ENCODE data around the gene PCDHB12.
"Not testable (repeated sequence)": the region's sequence is repeated elsewhere in the genome, so short reads cannot be mapped to it uniquely, and the experiment has no call there.

The PCDHB12 gene
- 0 reads per million in 2 donors for total RNA-seq

- no peak for DNase-seq
Measured at GRCh38 chr5:141208478-141208877, at the start of gene PCDHB12. Gene PCDHB12 (plus strand): TSS chr5:141208719. CDS start chr5:141208908, 189 bp downstream.

- peak; percentile 11 for DNase-seq
Measured at GRCh38 chr5:141172381-141173204, 35.9 kb upstream of the PCDHB12 start, which contains the start of gene PCDHB7. Gene PCDHB7 (plus strand): TSS chr5:141172644. CDS start chr5:141172836, 192 bp downstream.

- not testable (repeated sequence) for DNase-seq
Measured at GRCh38 chr5:141174291-141175104, 34.0 kb upstream of the PCDHB12 start.

- DNase-seq: no peak
Measured at GRCh38 chr5:141175933-141176332, 32.6 kb upstream of the PCDHB12 start.

- DNase-seq: not testable (repeated sequence)
Measured at GRCh38 chr5:141177577-141178191, 30.8 kb upstream of the PCDHB12 start, which contains the start of gene PCDHB8. Gene PCDHB8 (plus strand): TSS chr5:141177790. CDS start chr5:141178035, 245 bp downstream.

GRCh38 chr5:141179371-141179770 lies 29.1 kb upstream of the PCDHB12 start:
- DNase-seq: not testable (repeated sequence)

- DNase-seq: not testable (repeated sequence)
Measured at GRCh38 chr5:141179876-141180275, 28.6 kb upstream of the PCDHB12 start.

- DNase-seq: no peak
Measured at GRCh38 chr5:141180313-141180712, 28.2 kb upstream of the PCDHB12 start.

- DNase-seq: no peak
Measured at GRCh38 chr5:141182248-141182647, 26.3 kb upstream of the PCDHB12 start, which contains the start of gene PCDHB16. Gene PCDHB16 (plus strand): TSS chr5:141182387. CDS start chr5:141182560, 173 bp downstream.

GRCh38 chr5:141184117-141184855 lies 24.2 kb upstream of the PCDHB12 start:
- DNase-seq: not testable (repeated sequence)

GRCh38 chr5:141186897-141187512 lies 21.5 kb upstream of the PCDHB12 start, which contains the start of gene PCDHB9:
Gene PCDHB9 (plus strand): TSS chr5:141187161. CDS start chr5:141187319, 158 bp downstream.
- peak; percentile 35 for DNase-seq

- DNase-seq: not testable (repeated sequence)
Measured at GRCh38 chr5:141188682-141189081, 19.8 kb upstream of the PCDHB12 start.

- not testable (repeated sequence) for DNase-seq
Measured at GRCh38 chr5:141189131-141189530, 19.4 kb upstream of the PCDHB12 start.

GRCh38 chr5:141192110-141192725 lies 16.3 kb upstream of the PCDHB12 start, which contains the start of gene PCDHB10:
Gene PCDHB10 (plus strand): TSS chr5:141192353. CDS start chr5:141192553, 200 bp downstream.
- peak; percentile 16 for DNase-seq

GRCh38 chr5:141194332-141194731 lies 14.2 kb upstream of the PCDHB12 start:
- DNase-seq: not testable (repeated sequence)

- no peak for DNase-seq
Measured at GRCh38 chr5:141196363-141196762, 12.2 kb upstream of the PCDHB12 start.

GRCh38 chr5:141199359-141200235 lies 8.9 kb upstream of the PCDHB12 start, which contains the start of gene PCDHB11:
Gene PCDHB11 (plus strand): TSS chr5:141199627. CDS start chr5:141199775, 148 bp downstream.
- no peak for DNase-seq

- not testable (repeated sequence) for DNase-seq
Measured at GRCh38 chr5:141201126-141201525, 7.4 kb upstream of the PCDHB12 start.

- not testable (repeated sequence) for DNase-seq
Measured at GRCh38 chr5:141201646-141202045, 6.9 kb upstream of the PCDHB12 start.

Data from T-helper 9 cell (primary cell).